Vagina (tissue), 2 donors: ENCODE data around the gene EFEMP1. TPM values are rescaled to one million over a fixed set of nuclear protein-coding genes. Genes with fewer than 3 reads are reported as not detected.

Source experiments
- DNase-seq, 2 donors: peaks; one replicate each; pipeline ENCODE4 v3.0.0-alpha.2; 2017; ENCODE audit errors: extremely low spot score in 2 of 2
- H3K27ac ChIP-seq: fragments of 200-600 bp; sonication (generic); one replicate; pipeline ENCODE4 v1.5.1; 2019
- H3K27me3 ChIP-seq: fragments of 200-600 bp; sonication (generic); one replicate; pipeline ENCODE4 v1.5.1; 2019
- H3K36me3 ChIP-seq, 2 donors: fragments of 200-600 bp; sonication (generic); one replicate each; pipeline ENCODE4 v1.5.1; 2017 to 2019
- H3K4me1 ChIP-seq: fragments of 200-600 bp; sonication (generic); one replicate; pipeline ENCODE4 v1.5.1; 2019
- H3K4me3 ChIP-seq, 2 donors: fragments of 200-600 bp; sonication (generic); 1 replicate in 1 of 2; 2 replicates in 1 of 2; pipeline ENCODE4 v1.5.1; 2016 to 2019
- H3K9me3 ChIP-seq: fragments of 200-600 bp; sonication (generic); one replicate; pipeline ENCODE4 v1.5.1; 2019
- CTCF ChIP-seq, 3 experiments: fragments of 450-650 bp in 2 of 3; fragments of 200-600 bp in 1 of 3; sonication (generic) in 1 of 3; IDR thresholded peaks; one replicate each; pipeline ENCODE4 v1.5.1; 2017 to 2019; ENCODE audit warnings: antibody characterized with exemption in 3 of 3, mild to moderate bottlenecking in 2 of 3, moderate library complexity in 2 of 3
- POLR2A ChIP-seq, 2 donors: fragments of 450-650 bp; IDR thresholded peaks; one replicate each; pipeline ENCODE4 v1.6.1; 2017; ENCODE audit warnings: antibody characterized with exemption in 2 of 2, mild to moderate bottlenecking in 2 of 2, moderate library complexity in 2 of 2
- POLR2AphosphoS5 ChIP-seq, 2 donors: sonication (generic); formaldehyde crosslinking; IDR thresholded peaks; one replicate each; pipeline ENCODE4 v1.9.0; 2017; ENCODE audit warnings: antibody characterized with exemption in 2 of 2, mild to moderate bottlenecking in 2 of 2, low read depth in 1 of 2; ENCODE audit not compliant: insufficient read depth in 1 of 2
- intact Hi-C: fragments of 100-400 bp; cut with DNase I; formaldehyde crosslinking; loops from one replicate; pipeline ENCODE4 v1.15.1; 2023
- total RNA-seq: library from RNA; depleted of rRNA; stranded (reverse); fragments of >200 nt; gene quantifications from one replicate; pipeline ENCODE4 v1.2.3, GENCODE V29; 2016

Gene EFEMP1
- total RNA-seq, 1 donor from 2014 or later, result 235 TPM

GRCh38 chr2:55965966-55966365 is 42.4 kb upstream of the EFEMP1 start:
- no peak overlapping the region for H3K4me3 ChIP-seq
- intact Hi-C loops, result no loop called here
- H3K4me1 ChIP-seq, result no peaks in the 10 kb centered on the region
- H3K27ac ChIP-seq, result peak overlapping the region; percentile 3
- H3K36me3 ChIP-seq, result no peaks in the 10 kb centered on the region
- DNase-seq, result no peak
- H3K27me3 ChIP-seq, result no peaks in the 10 kb centered on the region
- no peak for TF ChIP-seq POLR2AphosphoS5 (IDR thresholded peaks at IDR 0.05; ENCODE audit: insufficient read depth in 1 of 2, low read depth in 1 of 2)
- TF ChIP-seq CTCF (IDR thresholded peaks at IDR 0.05), result no peak
- no peak for TF ChIP-seq POLR2A (IDR thresholded peaks at IDR 0.05)
- H3K9me3 ChIP-seq, result no peaks in the 10 kb centered on the region

DNA sequence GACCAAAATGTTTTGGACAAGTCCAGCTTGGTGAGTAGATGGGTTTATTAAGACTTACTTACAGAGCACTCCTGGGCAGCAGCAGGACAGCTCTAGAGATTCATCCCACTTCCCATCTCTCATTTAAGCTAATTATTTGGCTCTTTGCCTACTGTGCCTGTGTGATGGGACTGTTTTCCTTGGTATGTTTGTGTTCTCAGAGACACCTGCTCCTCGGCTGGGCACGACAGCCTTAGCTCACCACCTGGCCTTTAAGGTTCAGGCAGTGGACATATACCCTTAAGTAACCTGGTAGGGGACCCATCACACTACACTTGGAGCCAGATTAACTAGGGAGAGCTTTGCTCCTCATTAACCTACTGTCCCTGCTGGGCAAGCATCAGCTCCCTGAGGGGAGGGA is 41.7 kb upstream of the EFEMP1 start:
- no peak for DNase-seq
- TF ChIP-seq POLR2AphosphoS5 (IDR thresholded peaks at IDR 0.05; ENCODE audit: insufficient read depth in 1 of 2, low read depth in 1 of 2) (no peak), CTCF (IDR thresholded peaks at IDR 0.05) (no peak), POLR2A (IDR thresholded peaks at IDR 0.05) (no peak)
- Histone ChIP-seq H3K4me1 (no peaks in the 10 kb centered on the region), H3K27me3 (no peaks in the 10 kb centered on the region), H3K27ac (no peak overlapping the region), H3K36me3 (no peaks in the 10 kb centered on the region), H3K4me3 (no peak overlapping the region), H3K9me3 (no peaks in the 10 kb centered on the region)
- intact Hi-C loops, result no loop called here

GRCh38 chr2:55962915-55963314 is 39.3 kb upstream of the EFEMP1 start:
- Histone ChIP-seq H3K4me3 (no peak overlapping the region), H3K27ac (no peak overlapping the region), H3K36me3 (no peaks in the 10 kb centered on the region), H3K4me1 (peaks cover 12% of the 10 kb centered on the region), H3K27me3 (no peaks in the 10 kb centered on the region), H3K9me3 (no peaks in the 10 kb centered on the region)
- TF ChIP-seq POLR2AphosphoS5 (IDR thresholded peaks at IDR 0.05; ENCODE audit: insufficient read depth in 1 of 2, low read depth in 1 of 2) (no peak), CTCF (IDR thresholded peaks at IDR 0.05) (no peak), POLR2A (IDR thresholded peaks at IDR 0.05) (no peak)
- DNase-seq, result no peak
- intact Hi-C loops, result no loop called here

GRCh38 chr2:55961318-55961911 is 37.8 kb upstream of the EFEMP1 start:
- H3K36me3 ChIP-seq, result no peaks in the 10 kb centered on the region
- H3K27me3 ChIP-seq, result no peaks in the 10 kb centered on the region
- TF ChIP-seq CTCF (IDR thresholded peaks at IDR 0.05) (peak; percentile 16 to 50 (median 37)), POLR2A (IDR thresholded peaks at IDR 0.05) (no peak), POLR2AphosphoS5 (IDR thresholded peaks at IDR 0.05; ENCODE audit: insufficient read depth in 1 of 2, low read depth in 1 of 2) (peak in 1 of 2 donors; percentile 23)
- H3K9me3 ChIP-seq, result no peaks in the 10 kb centered on the region
- H3K4me3 ChIP-seq, result no peak overlapping the region
- intact Hi-C loops, result no loop called here
- no peak overlapping the region for H3K27ac ChIP-seq
- H3K4me1 ChIP-seq, result peaks cover 20% of the 10 kb centered on the region
- no peak for DNase-seq

DNA sequence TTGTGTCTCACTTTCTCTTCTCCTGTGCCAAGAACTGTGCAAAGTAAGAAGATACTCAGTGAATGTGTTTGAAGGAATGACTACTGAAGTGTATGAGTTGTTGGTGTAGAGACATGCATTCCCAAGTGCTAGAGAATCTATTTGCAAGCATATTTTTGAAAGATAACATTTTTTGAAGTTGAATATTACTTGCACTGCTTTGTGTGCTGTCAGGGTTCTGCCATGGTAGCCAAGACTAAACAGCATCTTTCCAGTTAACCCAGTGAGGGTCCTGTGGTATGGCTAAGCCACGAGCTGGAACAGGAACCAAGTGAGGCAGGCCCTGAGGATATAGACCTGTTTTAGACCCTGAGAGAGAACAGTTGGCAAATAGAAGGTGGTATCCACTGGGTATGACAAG is 35.2 kb upstream of the EFEMP1 start:
- H3K4me1 ChIP-seq, result peaks cover 20% of the 10 kb centered on the region
- no peak overlapping the region for H3K27ac ChIP-seq
- H3K27me3 ChIP-seq, result no peaks in the 10 kb centered on the region
- H3K9me3 ChIP-seq, result no peaks in the 10 kb centered on the region
- intact Hi-C loops, result loop anchor here (10.0 kb wide), 1 partner anchor 94 kb away; no protein-coding TSS in a partner anchor
- no peak overlapping the region for H3K4me3 ChIP-seq
- DNase-seq, result no peak
- TF ChIP-seq CTCF (IDR thresholded peaks at IDR 0.05) (no peak), POLR2AphosphoS5 (IDR thresholded peaks at IDR 0.05; ENCODE audit: insufficient read depth in 1 of 2, low read depth in 1 of 2) (no peak), POLR2A (IDR thresholded peaks at IDR 0.05) (no peak)
- H3K36me3 ChIP-seq, result no peaks in the 10 kb centered on the region
